SU-DHL-6 (cell line): Measurements from ENCODE around the gene LRP1B.

Source experiments
- H2AFZ ChIP-seq: fragments of 200-600 bp; sonication (generic); 2 replicates; pipeline ENCODE4 v1.6.1; 2014; ENCODE audit warnings: low read depth, mild to moderate bottlenecking, moderate library complexity, mixed read lengths, antibody characterized with exemption, low read length; ENCODE audit not compliant: severe bottlenecking
- H3F3A ChIP-seq: fragments of 200-600 bp; shearing (Covaris generic); 2 replicates; pipeline ENCODE4 v1.6.0; 2016; ENCODE audit warnings: antibody characterized with exemption, mild to moderate bottlenecking; ENCODE audit not compliant: insufficient read depth
- H3K27ac ChIP-seq: fragments of 200-600 bp; sonication (generic); 2 replicates; pipeline ENCODE4 v1.5.1; 2016; ENCODE audit warnings: low read depth, mild to moderate bottlenecking, low read length, moderate library complexity, mixed read lengths
- H3K27me3 ChIP-seq: fragments of 200-600 bp; sonication (generic), shearing (Covaris generic); 2 replicates; pipeline ENCODE4 v1.6.0; 2014; ENCODE audit warnings: mild to moderate bottlenecking, low read length
- H3K36me3 ChIP-seq: fragments of 200-600 bp; sonication (generic); 2 replicates; pipeline ENCODE4 v1.6.1; 2014; ENCODE audit warnings: mild to moderate bottlenecking, low read length, mixed read lengths
- H3K4me2 ChIP-seq: fragments of 300-600, 200-600 bp; shearing (Covaris generic), sonication (generic); 2 replicates; pipeline ENCODE4 v1.6.0; 2014; ENCODE audit warnings: low read length, low read depth, mild to moderate bottlenecking; ENCODE audit not compliant: poor library complexity, severe bottlenecking
- H3K4me3 ChIP-seq: fragments of 200-600 bp; sonication (generic); 2 replicates; pipeline ENCODE4 v1.5.1; 2014; ENCODE audit warnings: antibody characterized with exemption, low read length, mild to moderate bottlenecking, mixed read lengths; ENCODE audit not compliant: insufficient read depth, poor library complexity, severe bottlenecking
- H3K79me2 ChIP-seq: fragments of 200-600 bp; sonication (generic); 2 replicates; pipeline ENCODE4 v1.6.1; 2014; ENCODE audit warnings: mild to moderate bottlenecking, low read length, moderate library complexity; ENCODE audit not compliant: insufficient read depth
- H3K9ac ChIP-seq: fragments of 200-600 bp; sonication (generic); 2 replicates; pipeline ENCODE4 v1.7.0; 2014; ENCODE audit warnings: mild to moderate bottlenecking, low read length
- H3K9me2 ChIP-seq: fragments of 200-600 bp; sonication (generic); replicated peaks from 2 replicates; pipeline ENCODE4 v1.6.1; 2014; ENCODE audit warnings: low read length; ENCODE audit not compliant: insufficient read depth
- H3K9me3 ChIP-seq: fragments of 200-600 bp; sonication (generic); 2 replicates; pipeline ENCODE4 v1.6.1; 2014; ENCODE audit warnings: low read length, mixed read lengths; ENCODE audit not compliant: insufficient read depth
- H4K20me1 ChIP-seq: fragments of 200-600 bp; sonication (generic); 2 replicates; pipeline ENCODE4 v1.6.1; 2014; ENCODE audit warnings: low read depth, mild to moderate bottlenecking, antibody characterized with exemption, low read length, moderate library complexity, mixed read lengths
- EZH2phosphoT487 ChIP-seq: fragments of 200-600 bp; sonication (generic), shearing (Covaris generic); conservative IDR thresholded peaks from 2 replicates; pipeline ENCODE4 v1.6.1; 2018; ENCODE audit warnings: mild to moderate bottlenecking, antibody characterized with exemption, low read length, moderate library complexity, mixed read lengths
- TF ChIP-seq, protein P1 (sequence below): fragments of 200-600 bp; sonication (generic); IDR thresholded peaks from one replicate; pipeline ENCODE4 v1.5.1; 2017; ENCODE audit warnings: antibody characterized with exemption, mild to moderate bottlenecking, low read length, moderate library complexity; ENCODE audit not compliant: insufficient read depth, poor library complexity, severe bottlenecking

LRP1B gene

DNA sequence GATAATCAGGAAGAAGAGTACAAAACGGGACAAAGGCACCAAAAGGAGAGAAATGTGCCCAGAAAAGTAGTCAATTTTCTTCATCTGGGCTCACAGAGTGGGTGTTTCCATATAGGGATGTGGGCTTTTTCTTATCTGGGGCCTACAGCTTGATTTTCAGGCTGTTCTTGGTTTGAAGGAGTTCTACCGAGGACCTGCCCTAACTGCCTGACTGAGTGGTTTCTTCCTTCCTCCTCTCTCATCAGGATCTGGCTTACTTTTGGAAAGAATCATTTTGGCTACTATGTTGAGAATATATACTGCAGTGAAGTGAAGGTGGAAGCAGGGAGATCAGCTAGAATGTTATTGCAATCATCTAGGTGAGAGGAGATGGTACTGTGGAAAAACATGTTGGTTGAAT lies 316.7 kb downstream of the LRP1B start:
- H3K9me3 ChIP-seq, result peaks cover 12% of the 10 kb centered on the region; the same call in 1 of the 2 replicates
- no peaks in the 10 kb centered on the region for H3K27me3 ChIP-seq
- H4K20me1 ChIP-seq, result no peaks in the 10 kb centered on the region
- no peak for TF ChIP-seq EZH2phosphoT487
- TF ChIP-seq, protein P1, sequence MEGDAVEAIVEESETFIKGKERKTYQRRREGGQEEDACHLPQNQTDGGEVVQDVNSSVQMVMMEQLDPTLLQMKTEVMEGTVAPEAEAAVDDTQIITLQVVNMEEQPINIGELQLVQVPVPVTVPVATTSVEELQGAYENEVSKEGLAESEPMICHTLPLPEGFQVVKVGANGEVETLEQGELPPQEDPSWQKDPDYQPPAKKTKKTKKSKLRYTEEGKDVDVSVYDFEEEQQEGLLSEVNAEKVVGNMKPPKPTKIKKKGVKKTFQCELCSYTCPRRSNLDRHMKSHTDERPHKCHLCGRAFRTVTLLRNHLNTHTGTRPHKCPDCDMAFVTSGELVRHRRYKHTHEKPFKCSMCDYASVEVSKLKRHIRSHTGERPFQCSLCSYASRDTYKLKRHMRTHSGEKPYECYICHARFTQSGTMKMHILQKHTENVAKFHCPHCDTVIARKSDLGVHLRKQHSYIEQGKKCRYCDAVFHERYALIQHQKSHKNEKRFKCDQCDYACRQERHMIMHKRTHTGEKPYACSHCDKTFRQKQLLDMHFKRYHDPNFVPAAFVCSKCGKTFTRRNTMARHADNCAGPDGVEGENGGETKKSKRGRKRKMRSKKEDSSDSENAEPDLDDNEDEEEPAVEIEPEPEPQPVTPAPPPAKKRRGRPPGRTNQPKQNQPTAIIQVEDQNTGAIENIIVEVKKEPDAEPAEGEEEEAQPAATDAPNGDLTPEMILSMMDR, result no peak
- H3F3A ChIP-seq, result no peaks in the 10 kb centered on the region
- no peak overlapping the region for H3K27ac ChIP-seq
- H2AFZ ChIP-seq, result no peak overlapping the region
- no peaks in the 10 kb centered on the region; the same call in 1 of the 2 replicates for H3K9me2 ChIP-seq
- no peak overlapping the region for H3K4me3 ChIP-seq
- no peaks in the 10 kb centered on the region for H3K79me2 ChIP-seq
- H3K36me3 ChIP-seq, result no peaks in the 10 kb centered on the region
- no peak overlapping the region for H3K4me2 ChIP-seq
- H3K9ac ChIP-seq, result no peak overlapping the region

DNA sequence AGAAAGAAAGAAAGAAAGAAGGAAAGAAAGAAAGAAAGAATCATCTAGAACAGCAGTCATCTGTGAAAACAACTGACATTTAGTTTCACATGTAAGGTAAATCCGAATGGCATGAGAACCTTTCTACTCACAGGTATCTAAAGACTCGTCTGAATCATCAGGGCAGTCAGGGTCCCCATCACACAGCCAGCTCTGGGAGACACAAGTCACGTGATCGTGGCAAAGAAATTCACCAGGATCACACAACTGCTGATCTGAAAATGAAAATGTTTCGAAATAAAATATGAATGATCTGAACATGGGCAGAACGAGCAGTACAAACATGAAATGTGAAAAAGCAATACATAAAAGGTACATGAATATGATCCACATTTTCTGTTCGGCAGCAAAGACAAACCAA lies 320.7 kb downstream of the LRP1B start:
- Histone ChIP-seq H3K9ac (no peak overlapping the region), H3K9me2 (no peaks in the 10 kb centered on the region; the same call in 1 of the 2 replicates), H4K20me1 (no peaks in the 10 kb centered on the region), H3K27me3 (no peaks in the 10 kb centered on the region), H3K79me2 (no peaks in the 10 kb centered on the region), H2AFZ (no peak overlapping the region), H3K9me3 (peaks cover 11% of the 10 kb centered on the region; the same call in 1 of the 2 replicates), H3K4me2 (no peak overlapping the region), H3K27ac (no peak overlapping the region), H3F3A (no peaks in the 10 kb centered on the region), H3K36me3 (no peaks in the 10 kb centered on the region), H3K4me3 (no peak overlapping the region)
- TF ChIP-seq, protein P1, result no peak
- no peak for TF ChIP-seq EZH2phosphoT487

DNA sequence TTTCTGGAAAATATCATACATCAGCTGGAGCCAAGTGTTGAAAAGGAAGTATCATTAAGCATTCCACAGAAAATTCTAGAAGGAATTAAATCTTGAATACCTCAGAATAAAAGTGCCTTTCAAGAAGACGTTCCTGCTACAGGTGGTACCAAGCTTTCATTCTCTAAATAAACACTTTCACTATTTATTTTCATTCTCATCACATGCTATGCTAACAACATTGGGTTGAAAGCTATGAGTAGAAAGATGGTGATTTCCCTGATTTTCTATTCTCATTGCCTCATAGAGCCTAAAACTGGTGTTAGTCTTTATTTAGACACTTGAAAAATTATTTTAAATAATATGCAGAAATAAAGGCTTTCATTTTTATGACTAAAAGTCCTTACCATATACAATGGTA lies 324.7 kb downstream of the LRP1B start:
- Histone ChIP-seq H4K20me1 (no peaks in the 10 kb centered on the region), H3K9me3 (no peaks in the 10 kb centered on the region), H3F3A (no peaks in the 10 kb centered on the region), H3K27me3 (no peaks in the 10 kb centered on the region), H3K79me2 (no peaks in the 10 kb centered on the region), H3K36me3 (no peaks in the 10 kb centered on the region), H2AFZ (no peak overlapping the region), H3K27ac (no peak overlapping the region), H3K9ac (no peak overlapping the region), H3K9me2 (no peaks in the 10 kb centered on the region), H3K4me3 (no peak overlapping the region), H3K4me2 (no peak overlapping the region)
- TF ChIP-seq EZH2phosphoT487, result no peak
- TF ChIP-seq, protein P1, result no peak
